ENCODE data around the gene WNK2.

DNA sequence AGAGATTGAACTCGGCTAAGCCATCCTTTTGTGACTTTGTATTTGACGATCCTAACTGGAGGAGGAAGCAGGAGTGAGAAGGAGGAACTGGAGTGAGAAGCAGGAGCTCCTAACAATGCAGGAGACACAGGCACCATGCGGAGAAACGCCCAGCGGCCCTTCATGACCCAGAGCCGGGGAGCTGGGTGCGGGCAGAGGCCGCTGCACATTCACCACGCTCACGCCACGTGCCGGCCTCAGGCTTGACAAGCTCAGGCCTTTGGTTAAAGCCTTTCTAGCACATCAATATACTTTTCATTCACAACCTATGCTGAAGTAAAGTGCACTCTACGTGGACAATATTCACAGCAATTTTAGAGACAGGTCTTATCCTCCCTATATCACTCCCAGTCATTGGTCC is 142.7 kb downstream of the WNK2 start:
- TF ChIP-seq, protein P1, sequence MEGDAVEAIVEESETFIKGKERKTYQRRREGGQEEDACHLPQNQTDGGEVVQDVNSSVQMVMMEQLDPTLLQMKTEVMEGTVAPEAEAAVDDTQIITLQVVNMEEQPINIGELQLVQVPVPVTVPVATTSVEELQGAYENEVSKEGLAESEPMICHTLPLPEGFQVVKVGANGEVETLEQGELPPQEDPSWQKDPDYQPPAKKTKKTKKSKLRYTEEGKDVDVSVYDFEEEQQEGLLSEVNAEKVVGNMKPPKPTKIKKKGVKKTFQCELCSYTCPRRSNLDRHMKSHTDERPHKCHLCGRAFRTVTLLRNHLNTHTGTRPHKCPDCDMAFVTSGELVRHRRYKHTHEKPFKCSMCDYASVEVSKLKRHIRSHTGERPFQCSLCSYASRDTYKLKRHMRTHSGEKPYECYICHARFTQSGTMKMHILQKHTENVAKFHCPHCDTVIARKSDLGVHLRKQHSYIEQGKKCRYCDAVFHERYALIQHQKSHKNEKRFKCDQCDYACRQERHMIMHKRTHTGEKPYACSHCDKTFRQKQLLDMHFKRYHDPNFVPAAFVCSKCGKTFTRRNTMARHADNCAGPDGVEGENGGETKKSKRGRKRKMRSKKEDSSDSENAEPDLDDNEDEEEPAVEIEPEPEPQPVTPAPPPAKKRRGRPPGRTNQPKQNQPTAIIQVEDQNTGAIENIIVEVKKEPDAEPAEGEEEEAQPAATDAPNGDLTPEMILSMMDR (conservative IDR thresholded peaks at IDR 0.05; ENCODE audit: low read depth, low read length), result no peak
- TF ChIP-seq BHLHE40 (IDR thresholded peaks at IDR 0.05; ENCODE audit: low read depth, low read length) (no peak), SMC3 (IDR thresholded peaks at IDR 0.05; ENCODE audit: low read depth, low read length) (no peak), POLR2A (IDR thresholded peaks at IDR 0.05; ENCODE audit: low read depth, low read length) (no peak), MAFK (IDR thresholded peaks at IDR 0.05; ENCODE audit: low read depth, low read length) (no peak), RAD21 (IDR thresholded peaks at IDR 0.05; ENCODE audit: low read length) (no peak), RCOR1 (IDR thresholded peaks at IDR 0.05; ENCODE audit: insufficient replicate concordance, low read length) (no peak), CEBPB (IDR thresholded peaks at IDR 0.05; ENCODE audit: low read depth, low read length) (no peak)
- TF ChIP-seq, protein P2, sequence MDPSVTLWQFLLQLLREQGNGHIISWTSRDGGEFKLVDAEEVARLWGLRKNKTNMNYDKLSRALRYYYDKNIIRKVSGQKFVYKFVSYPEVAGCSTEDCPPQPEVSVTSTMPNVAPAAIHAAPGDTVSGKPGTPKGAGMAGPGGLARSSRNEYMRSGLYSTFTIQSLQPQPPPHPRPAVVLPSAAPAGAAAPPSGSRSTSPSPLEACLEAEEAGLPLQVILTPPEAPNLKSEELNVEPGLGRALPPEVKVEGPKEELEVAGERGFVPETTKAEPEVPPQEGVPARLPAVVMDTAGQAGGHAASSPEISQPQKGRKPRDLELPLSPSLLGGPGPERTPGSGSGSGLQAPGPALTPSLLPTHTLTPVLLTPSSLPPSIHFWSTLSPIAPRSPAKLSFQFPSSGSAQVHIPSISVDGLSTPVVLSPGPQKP (IDR thresholded peaks at IDR 0.05; ENCODE audit: borderline replicate concordance, low read depth, low read length), result no peak

Data from IMR-90 (cell line).